Erythroblast (primary cell): ENCODE measurements around the gene TSC22D2.

Experiments
- DNase-seq, 2 experiments: peaks; one replicate each; lab custom pipeline; 2025; lab: John Stamatoyannopoulos, UW
- GATA1 ChIP-seq: IDR thresholded peaks from 2 replicates; pipeline ENCODE4 v1.6.1; 2011; ENCODE audit warnings: low read depth, mild to moderate bottlenecking, control low read depth, low read length, moderate library complexity
- POLR2A ChIP-seq: IDR thresholded peaks from 2 replicates; pipeline ENCODE4 v1.6.1; 2011; ENCODE audit warnings: mild to moderate bottlenecking, low read length

Gene TSC22D2

GRCh38 chr3:150408221-150409124, at the start of gene TSC22D2:
TSC22D2 (plus strand) TSS chr3:150408298; CDS start chr3:150409351, 1,053 bp downstream.
- TF ChIP-seq GATA1 (no peak), POLR2A (peak; percentile 95)

DNA sequence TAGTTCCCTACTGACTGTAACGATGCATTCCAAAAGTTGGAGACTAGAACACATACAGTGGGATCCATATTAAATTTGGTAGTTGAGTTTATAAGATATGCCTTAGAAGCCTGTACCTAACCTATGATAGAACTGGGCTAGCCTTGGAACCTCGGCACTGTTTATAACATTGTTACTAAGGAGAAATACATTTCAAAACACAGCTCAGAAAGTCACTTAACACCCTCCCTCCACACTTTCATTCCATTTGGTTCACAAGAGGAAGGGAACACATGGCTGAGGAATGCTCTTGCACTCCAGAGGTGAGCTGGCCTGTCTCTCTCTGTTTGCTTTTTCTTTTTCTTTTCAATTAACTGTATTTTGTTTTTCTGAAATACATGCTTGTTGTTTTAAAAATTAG, 48.7 kb upstream of the TSC22D2 start:
- TF ChIP-seq GATA1 (no peak), POLR2A (no peak)
- no peak for DNase-seq

More at GRCh38 chr3:150408221-150409124, at the start of gene TSC22D2:
- DNase-seq: peak; percentile 96 to 99

DNA sequence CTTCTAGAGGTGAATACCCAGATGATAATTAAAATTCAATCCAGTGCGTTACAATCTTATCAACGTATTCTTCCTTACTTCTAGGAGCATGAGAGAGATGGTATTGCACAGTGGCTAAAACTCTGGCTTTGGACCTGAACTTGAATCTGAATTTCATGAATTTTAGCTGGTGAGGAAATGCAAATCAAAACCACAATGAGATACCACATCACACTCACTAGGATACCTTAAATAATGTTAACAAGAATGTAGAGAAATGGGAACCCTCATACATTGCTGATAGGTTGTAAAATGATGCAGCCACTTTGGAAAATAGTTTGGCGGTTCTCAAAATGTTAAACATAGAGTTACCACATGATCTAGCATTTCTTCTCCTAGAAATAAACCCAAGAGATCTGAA, 47.1 kb upstream of the TSC22D2 start:
- DNase-seq: no peak
- TF ChIP-seq POLR2A (no peak), GATA1 (no peak)

GRCh38 chr3:150362515-150363302, 45.4 kb upstream of the TSC22D2 start:
- TF ChIP-seq GATA1 (no peak), POLR2A (no peak)
- DNase-seq: no peak

DNA sequence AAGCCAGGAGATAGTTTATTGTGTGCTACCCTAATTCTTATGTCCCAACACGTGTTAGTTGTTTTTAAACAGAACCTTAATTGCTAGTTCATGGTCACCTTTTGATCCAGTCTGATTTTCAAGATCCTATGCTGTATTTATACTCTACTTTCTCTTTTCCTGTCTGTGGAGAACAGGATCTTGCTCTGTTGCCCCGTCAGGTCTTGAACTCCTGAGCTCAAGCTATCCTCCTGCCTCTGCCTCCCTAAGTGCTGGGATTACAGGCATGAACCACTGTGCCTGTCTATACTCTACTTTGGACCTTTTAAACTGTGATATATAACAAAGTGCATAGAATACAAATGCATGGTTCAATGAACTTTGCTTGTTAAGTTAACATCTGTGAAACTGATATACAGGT, 44.7 kb upstream of the TSC22D2 start:
- DNase-seq: no peak
- no peak for TF ChIP-seq GATA1
- no peak for TF ChIP-seq POLR2A

DNA sequence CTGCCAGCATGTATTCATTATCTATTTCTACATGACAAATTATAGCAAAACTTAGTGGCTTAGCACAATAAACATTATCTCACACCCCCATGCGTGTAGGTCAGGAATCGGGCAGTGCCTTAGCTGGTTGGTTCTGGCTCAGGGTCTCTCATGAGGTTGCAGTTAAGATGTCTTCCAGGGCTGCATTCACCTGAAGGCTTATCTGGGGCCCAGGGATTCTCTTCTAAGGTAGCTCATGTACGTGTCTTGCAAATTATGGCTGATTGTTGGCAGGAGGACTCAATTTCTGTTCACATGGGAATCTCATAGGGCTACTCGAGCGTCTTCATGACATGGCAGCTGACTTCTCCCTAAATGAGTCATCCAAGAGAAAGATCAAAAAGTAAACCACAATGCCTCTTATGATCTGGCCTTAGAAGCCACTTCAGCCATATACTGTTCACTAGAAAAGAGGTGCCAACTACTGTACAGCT, 42.9 kb upstream of the TSC22D2 start:
- TF ChIP-seq GATA1 (no peak), POLR2A (no peak)

GRCh38 chr3:150367757-150368156, 40.3 kb upstream of the TSC22D2 start:
- DNase-seq: no peak
- TF ChIP-seq GATA1: no peak
- TF ChIP-seq POLR2A: no peak

More for the DNA sequence above, 42.9 kb upstream of the TSC22D2 start:
- DNase-seq: no peak

GRCh38 chr3:150370122-150370602, 37.9 kb upstream of the TSC22D2 start:
- TF ChIP-seq POLR2A (no peak), GATA1 (no peak)
- no peak for DNase-seq

DNA sequence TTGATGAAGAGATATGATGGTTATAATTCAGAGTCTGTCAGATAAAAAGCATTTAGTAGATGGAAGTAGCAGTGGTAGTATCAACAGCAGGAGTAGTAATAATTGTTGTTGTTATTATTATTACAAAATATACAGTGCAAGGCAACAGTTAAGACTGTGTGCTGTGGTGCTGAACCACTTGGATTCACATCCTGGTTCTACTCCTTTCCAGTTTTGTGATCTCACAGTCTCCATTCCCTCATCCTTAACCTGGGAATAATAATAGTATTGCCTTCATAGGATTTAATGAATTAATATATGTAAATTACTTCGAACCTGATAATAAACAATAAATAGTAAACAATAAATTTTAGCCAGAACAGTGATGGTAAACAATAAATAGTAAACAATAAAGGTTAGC, 37.1 kb upstream of the TSC22D2 start:
- no peak for DNase-seq
- TF ChIP-seq GATA1: no peak
- TF ChIP-seq POLR2A: no peak

- peak in 1 of 2 experiments; percentile 42 for DNase-seq
- no peak for TF ChIP-seq GATA1
- TF ChIP-seq POLR2A: no peak
Measured at GRCh38 chr3:150371741-150372254, 36.3 kb upstream of the TSC22D2 start.

GRCh38 chr3:150372320-150372719, 35.8 kb upstream of the TSC22D2 start:
- no peak for TF ChIP-seq POLR2A
- TF ChIP-seq GATA1: no peak
- DNase-seq: no peak

- no peak for DNase-seq
- TF ChIP-seq POLR2A: no peak
- TF ChIP-seq GATA1: no peak
Measured at GRCh38 chr3:150372722-150373121, 35.4 kb upstream of the TSC22D2 start.

DNA sequence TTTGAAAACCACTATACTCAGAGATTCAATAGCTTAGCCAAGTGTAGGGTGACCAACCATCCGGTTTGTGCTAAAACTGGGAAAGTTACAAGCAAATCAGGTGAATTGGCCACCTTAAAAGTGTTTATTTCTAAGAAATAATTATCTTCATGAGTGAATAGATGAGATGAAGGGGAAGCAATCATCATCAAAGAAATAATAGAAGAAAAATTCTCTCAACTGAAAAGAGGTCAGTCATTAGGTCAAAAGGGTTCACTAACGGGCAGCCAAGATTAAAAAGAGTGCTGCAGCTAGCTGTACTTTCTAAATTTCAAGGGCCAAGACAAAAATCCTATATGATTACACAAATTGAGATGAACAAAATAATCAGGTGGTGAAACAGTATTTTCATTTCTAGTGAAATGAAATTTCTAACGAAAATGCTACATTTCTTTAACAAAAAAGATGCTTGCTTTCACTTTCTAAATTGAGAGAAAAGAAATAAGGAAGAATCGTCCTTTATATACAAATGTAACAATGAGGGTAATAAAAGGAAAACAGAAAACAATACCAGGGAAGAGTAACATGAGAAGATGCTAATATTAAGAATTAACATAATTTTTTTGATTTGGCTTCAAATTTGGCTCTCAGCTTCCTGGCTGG, 34.7 kb upstream of the TSC22D2 start:
- no peak for TF ChIP-seq POLR2A
- no peak for TF ChIP-seq GATA1

More for the DNA sequence above, 34.7 kb upstream of the TSC22D2 start:
- DNase-seq: no peak
